GM18873 (cell line): ENCODE results near the gene VAC14.
"Not testable (repeated sequence)": the region's sequence is repeated elsewhere in the genome, so short reads cannot be mapped to it uniquely, and the experiment has no call there.

Source experiments
- ATAC-seq: cut with Tn5 transposase; IDR thresholded peaks from one replicate; pipeline ENCODE4 v1.9.1; 2021; ENCODE audit warnings: mild to moderate bottlenecking, moderate library complexity, moderate number of reproducible peaks; ENCODE audit not compliant: unreplicated experiment, low FRiP score

The VAC14 gene

DNA sequence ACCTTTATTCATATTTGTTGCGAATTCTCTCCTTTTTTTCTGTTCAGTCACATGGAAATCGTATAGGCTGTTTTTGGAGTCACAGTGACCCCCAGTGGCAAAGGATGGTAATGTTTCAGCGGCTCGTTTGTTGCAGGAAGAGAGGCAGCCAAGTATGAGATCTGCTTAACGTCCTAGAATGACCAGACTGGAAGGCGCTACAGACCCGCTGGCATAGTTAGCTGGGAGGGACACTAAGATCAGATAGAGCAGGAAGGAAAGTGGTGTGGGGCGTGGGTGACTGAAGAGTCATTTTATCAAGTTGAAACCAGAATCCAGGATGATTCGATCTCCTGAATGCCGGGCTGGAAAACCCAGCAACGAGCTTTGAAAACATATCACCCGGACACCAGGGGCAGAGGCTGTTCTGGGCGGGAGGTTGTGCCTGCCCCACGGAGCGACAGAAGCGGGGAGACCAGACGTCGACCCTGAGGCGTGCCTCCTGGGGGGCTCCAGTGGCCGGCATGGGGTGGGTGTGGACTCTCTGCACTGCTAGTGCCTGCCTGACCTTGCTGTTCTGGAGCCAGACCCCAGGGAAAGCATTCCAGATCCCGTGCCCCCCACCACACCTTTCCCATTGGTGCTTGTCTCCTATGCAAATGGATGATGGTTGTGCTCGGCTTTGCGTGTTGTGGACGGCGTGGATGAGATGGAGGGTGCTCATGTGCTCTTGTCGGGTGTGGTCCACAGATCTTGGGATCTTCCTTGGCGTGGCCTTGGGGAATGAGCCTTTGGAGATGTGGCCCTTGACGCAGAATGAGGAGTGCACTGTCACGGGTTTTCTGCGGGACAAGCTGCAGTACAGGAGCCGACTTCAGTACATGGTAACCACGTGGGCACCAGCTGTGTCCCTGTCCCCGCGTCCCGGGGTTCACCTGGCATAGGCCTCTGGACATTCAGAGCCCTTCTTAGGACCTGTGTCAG lies 146.9 kb downstream of the VAC14 start:
- no peak for ATAC-seq

DNA sequence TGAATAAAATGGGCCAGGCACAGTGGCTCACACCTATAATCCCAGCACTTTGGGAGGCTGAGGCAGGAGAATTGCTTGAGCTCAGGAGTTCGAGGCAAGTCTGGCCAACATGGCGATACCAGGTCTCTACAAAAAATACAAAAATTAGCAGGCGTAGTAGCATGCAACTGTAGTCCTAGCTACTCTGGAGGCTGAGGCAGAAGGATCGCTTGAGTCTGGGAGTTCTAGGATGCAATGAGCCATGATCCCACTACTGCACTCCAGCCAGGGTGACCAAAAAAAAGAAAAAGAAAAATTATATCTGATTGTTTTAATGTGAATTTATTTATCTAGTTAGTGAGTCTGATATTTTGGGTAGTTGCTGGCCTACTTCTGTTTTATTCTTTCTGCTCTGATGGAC lies 147.6 kb downstream of the VAC14 start:
- ATAC-seq = no peak

DNA sequence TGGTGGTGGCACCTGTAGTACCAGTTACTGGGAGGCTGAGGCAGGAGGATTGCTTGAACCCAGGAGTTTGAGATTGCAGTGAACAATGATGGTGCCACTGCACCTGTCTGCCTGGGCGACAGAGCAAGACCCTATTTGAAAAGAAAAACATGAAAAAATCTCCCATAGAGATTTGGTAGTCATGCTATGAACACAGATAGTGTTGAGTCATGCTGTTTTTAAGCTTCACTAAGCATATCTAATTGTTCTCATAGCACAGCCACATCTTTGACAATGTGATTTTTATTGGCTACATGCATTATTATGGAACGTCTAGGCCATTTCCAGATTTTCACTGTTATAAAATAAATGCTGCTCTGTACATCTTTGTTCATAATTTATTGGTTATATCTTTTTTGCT lies 148.6 kb downstream of the VAC14 start:
- ATAC-seq = no peak

DNA sequence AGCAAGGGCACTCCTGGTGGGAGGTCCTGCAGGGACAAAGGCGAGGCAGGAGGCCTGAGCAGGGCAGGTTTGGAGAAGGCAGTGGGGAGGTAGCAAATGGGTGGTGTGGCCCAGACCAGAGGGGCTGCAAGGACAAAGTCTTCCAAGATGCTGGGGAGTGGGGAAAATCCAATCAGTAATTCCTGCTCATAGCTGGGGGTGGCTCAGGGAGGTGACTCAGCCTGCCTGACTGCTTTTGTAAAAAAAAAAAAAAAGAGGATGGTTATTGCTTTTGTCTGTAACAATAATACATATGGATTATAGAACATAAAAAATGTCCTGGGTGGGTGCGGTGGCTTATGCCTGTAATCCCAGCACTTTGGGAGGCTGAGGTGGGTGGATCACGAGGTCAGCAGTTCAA lies 149.4 kb downstream of the VAC14 start:
- ATAC-seq = no peak

DNA sequence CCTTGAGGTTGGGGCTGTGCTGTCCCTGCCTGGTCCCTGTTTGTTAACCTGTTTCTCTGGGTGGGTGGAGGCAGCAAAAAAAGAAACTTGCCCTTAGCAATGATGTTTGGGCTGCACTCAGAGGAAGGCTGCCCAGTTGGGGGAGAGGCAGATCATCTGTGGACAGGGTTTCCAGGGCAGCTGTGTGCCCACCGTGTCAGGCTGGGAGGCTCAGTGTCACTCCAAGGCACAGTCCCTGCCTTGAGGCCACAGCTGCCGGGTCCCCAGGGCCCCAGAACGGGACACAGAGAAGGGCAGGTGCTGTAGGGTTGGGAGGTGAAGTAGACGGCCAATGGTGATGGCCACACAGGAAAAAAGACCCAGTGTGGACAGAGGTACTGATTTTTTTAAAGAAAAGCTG lies 150.7 kb downstream of the VAC14 start:
- no peak for ATAC-seq

DNA sequence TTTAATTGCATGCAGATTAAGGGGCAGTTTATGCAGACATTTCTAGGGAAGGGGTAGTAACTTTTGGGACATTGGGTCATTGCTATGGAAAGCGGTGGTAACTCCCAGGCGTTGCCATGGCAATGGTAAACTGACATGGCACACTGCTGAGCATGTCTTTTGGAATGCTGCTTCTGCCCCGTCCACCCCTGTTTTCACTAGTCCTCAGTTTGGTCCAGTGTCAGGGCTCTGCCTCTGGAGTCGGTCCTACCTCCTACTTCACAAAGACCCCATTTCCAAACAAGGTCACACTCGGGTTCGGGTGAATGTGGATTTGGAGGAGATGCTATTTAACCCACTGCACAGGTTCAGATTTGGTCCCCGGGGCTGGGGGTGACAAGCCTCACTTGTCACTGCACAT lies 151.7 kb downstream of the VAC14 start:
- no peak for ATAC-seq

DNA sequence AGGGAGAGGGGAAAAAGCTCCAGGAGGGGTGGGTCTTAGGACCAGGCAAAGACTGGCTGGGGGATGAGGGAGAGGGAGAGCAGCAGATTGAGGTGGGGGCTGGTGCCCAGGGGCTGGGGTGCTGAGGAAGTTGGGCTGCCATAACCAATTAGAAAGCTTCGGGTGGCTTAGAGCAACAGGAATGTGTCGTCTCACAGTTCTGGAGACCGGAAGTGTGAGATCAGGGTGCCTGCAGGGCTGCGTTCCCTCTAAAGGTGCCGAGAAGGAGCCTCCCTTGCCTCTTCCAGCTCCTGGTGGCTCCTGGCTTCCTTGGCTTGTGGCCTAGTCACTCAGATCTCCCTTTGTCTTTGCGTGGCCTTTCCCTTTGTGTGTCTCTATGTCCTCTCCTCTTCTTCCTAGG lies 152.4 kb downstream of the VAC14 start:
- ATAC-seq = no peak

DNA sequence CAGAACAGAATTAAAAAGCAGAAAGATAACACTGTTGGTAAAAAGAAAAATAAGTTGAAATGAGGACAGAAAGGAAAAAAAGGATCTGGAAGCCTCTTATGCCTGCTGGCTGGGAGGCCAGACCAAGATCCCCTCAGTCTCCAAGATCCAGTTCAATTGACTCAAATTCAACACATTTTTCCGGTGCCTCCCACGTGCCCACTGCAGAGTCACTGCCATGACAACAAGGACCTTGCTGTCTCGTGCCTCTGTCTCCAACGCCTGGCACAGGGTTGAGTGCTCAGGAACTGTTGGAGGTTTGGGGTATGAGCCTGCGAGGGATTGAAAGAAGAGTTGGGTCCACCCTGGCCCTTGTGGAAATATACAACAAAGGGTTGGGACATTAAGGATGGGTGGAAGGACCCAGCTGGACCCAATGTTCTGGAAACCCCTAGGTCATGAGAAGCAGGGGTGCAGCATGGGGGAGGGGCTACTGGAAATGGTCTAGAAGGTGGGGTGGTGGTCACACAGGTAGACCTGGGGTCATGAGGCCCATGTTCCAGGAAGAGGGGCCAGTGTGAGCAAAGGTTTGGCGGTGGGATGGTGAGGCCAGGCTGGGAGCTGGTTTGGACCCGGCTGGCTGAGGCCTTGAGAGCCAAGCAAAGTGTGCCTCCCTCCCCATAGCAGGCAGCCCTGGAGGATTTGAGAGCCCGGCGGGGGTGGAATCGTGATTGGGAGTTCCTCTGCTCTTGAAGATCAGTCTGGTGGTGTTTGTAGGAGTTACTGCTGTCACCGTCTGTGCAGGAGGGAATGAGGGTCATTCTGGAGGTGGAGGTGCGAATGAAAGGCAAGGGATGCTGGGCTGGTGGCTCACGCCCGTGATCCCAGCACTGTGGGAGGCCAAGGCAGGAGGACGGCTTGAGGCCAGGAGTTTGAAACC lies 153.3 kb downstream of the VAC14 start:
- ATAC-seq = no peak

DNA sequence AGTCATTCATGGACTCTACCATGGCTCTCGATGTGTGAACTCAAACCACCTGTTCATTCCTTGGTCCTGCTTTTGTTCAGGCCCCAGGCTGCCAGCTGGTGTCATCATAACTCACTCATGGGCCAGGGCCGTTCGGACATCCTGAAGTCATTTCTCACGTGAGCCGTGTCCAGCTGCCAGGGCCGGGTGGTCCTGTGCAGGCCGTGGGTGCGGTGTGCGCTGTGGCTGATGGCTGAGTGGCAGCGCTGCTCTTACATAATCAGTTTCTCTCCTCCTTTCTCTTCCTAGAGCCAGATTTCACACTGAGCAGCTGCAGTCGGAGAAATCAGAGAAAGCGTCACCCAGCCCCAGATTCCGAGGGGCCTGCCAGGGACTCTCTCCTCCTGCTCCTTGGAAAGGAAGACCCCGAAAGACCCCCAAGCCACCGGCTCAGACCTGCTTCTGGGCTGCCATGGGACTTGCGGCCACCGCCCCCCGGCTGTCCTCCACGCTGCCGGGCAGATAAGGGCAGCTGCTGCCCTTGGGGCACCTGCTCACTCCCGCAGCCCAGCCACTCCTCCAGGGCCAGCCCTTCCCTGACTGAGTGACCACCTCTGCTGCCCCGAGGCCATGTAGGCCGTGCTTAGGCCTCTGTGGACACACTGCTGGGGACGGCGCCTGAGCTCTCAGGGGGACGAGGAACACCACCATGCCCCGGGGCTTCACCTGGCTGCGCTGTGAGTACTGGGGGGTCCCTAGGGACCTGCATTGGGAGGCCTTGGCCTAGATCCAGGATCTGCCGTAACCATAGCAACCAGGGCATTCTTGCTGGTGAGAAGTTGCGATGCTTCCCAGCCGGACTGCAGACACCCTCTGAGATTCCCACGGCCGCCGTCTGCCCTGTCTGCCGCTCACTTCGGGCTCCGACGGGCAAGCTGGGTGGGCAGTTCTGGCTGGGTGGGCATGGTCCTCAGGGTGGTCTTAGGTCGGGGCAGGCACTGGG lies 154.4 kb downstream of the VAC14 start, which contains the start of gene IL34:
TSS of gene IL34 (plus strand) at position 300 of the 982 bp plus-strand sequence. CDS start at position 689, 389 bp downstream.
- no peak for ATAC-seq

DNA sequence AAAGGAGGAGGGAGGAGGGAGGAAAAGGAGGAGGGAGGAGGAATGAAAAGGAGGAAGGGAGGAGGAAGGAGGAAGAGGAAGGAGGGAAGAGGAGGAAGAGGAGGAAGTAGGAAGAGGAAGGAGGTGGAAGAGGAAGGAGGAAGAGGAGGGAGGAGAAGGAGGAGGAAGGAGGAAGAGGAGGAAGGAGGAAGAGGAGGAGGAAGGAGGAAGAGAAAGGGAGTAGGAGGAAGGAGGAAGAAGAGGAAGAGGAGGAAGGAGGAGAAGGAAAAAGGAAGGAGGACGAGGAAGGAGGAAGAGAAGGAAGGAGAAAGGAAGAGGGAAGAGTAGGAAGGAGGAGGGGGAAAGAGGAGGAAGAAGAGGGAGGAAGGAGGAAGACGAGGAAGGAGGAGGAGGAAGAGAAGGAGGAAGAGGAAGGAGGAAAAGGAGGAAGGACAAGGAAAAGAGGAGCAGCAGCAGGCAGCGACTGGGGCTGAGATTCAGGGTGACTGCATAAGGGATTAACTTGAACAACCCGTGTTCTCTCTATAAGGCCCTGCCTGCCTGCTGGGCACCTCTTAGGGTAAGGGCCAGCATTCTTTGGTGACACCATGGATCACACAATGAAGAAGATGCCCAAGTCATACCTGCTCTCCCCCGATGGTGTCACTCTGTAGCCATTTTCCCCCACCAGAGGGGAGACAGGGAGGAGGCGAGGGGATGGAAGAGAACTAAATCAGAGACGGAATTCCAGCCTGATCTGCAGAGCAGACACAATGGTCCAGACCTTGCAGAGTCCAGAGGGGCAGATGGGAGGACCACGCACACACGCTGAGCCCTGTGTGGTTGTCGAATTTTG lies 156.0 kb downstream of the VAC14 start:
- ATAC-seq = no peak

DNA sequence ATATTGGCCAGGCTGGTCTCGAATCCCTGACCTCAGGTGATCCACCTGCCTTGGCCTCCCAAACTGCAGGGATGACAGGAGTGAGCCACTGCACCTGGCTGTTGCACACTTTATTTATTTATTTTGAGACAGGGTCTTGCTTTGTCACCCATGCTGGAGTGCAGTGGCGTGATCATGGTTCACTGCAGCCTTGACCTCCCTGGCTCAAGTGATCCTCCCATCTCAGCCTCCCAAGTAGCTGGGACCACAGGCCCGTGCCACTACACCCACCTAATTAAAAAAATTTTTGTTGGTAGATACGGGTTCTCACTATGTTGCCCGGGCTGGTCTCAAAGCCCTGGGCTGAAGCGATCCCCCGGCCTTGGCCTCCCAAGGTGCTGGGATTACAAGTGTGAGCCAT lies 157.7 kb downstream of the VAC14 start:
- ATAC-seq = not testable (repeated sequence)

DNA sequence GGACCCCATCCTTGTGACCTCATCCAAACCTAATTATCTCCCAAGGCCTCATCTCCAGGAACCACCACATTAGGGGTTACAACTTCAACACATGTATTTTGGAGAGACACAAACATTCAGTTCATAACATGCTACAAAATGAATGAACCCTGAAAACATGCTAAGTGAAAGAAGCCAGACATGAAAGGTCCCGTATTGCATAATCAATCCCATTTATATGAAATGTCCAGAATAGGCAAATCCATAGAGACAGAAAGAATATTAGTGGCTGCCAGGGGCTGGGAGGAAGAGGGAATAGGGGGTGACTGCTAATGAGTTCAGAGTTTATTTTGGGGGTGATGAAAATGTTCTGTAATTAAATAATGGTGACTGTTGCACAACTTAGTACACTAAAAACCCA lies 158.3 kb downstream of the VAC14 start:
- ATAC-seq = no peak

DNA sequence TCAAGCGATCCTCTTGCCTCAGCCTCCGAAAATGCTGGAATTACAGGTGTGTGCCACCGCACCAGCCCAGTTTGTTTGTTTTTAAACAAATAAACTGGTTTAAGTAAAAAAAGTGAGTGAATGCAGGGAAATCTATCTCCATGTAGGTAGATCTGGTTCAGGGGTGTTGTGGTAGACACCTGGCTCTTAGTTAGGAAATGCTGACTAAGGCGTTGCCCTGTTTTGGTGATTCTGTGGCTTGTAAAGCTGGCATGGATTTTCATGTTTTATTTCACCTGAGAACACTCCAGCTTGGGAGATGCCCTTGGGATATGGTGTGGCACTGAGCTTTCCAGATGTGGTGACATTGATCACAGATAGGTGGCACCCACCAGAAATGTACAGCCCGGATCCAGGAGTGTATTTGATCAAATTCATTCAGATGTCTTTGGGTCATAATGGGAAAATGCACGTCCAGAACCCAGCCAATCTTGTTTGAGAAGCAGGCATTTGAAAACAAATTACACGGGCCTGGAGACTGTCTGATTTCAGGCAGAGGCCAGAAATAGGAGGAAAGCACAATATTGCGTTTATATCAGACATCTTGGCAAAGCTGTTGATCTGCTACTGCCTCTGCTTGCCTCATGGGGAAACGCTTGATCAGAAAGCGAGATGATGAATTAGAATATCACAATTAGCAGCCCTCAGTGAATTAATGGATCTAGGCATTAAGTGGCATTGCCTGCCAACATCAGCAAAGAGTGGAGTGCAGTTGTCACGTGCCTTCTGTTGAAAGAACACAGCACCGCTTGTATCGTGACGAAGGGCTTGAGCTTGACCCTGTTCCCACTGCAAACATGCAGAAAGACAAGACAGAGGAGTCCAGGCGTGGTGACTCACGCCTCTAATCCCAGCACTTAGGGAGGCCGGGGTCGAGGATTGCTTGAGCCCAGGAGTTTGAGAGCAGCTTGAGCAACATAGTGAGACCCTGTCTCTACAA lies 161.9 kb downstream of the VAC14 start:
- no peak for ATAC-seq
